ENCODE data around the gene RANBP10.

GRCh38 chr16:67783353-67783725 lies 23.0 kb downstream of the RANBP10 start:
- TF ChIP-seq CTCF (IDR thresholded peaks at IDR 0.05) (no peak), ZFX (IDR thresholded peaks at IDR 0.05; ENCODE audit: borderline replicate concordance) (no peak)

All from 22Rv1 (cell line).